ENCODE results near the gene CCDC106.

GRCh38 chr19:55603581-55604292 is 44.3 kb upstream of the CCDC106 start:
- TF ChIP-seq ZNF24 (tag by site-specific recombination; IDR thresholded peaks at IDR 0.05) (no peak), BCL11A (tag by site-specific recombination; IDR thresholded peaks at IDR 0.05; ENCODE audit: low read depth) (no peak), MYNN (tag by site-specific recombination; IDR thresholded peaks at IDR 0.05; ENCODE audit: borderline replicate concordance) (no peak), GLIS1 (tag by site-specific recombination; IDR thresholded peaks at IDR 0.05) (no peak), YY1 (tag by site-specific recombination; IDR thresholded peaks at IDR 0.05) (no peak), CTCF (tag by site-specific recombination; IDR thresholded peaks at IDR 0.05) (no peak), SETDB1 (IDR thresholded peaks at IDR 0.05; ENCODE audit: insufficient read length, low read length) (no peak)
